Activated CD4-positive, CD25-positive, alpha-beta regulatory T cell treated with anti-CD3 and anti-CD28 coated beads, Interleukin-2, amount 50 U/mL, for 72 hours (primary cell): ENCODE measurements around the gene MAGI1.

Experiments
- DNase-seq: peaks from one replicate; pipeline ENCODE4 v3.0.0; 2021

The MAGI1 gene

DNA sequence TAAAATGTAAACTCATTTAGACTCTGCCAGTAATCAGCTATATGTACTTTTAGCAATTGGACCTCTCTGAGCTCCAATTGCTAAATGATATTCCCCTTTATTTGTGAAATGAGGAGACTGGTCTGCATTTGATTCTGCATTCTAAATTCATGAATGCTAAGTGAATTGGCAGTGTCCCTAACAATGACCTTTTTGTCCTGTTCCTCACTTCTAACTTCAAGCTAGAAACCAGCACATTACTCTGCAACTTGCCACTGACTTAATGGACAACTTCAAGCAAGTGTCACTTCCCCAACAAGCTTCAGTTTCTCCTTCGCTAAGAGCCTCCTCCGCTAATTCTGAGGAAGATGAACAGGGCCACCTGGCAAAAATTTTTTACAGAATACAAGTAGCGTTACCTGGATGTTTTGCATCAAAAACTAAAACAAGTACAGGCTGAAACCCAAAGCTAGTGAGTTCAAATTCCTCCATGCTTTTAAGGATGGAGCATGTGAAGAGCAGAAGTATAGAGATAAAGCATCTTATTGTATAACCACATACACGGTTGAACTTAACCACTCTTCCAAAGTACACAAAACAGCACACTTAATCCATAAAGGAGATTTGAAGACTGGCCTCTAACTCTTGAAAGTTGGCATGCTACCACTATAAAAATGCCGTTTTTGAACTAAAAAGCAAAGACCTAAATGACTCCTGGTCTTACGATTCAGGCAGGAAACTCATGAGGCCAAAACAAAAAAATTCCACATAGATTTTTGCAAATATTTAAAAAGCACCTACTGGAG lies 207.6 kb downstream of the MAGI1 start:
- DNase-seq, result no peak

DNA sequence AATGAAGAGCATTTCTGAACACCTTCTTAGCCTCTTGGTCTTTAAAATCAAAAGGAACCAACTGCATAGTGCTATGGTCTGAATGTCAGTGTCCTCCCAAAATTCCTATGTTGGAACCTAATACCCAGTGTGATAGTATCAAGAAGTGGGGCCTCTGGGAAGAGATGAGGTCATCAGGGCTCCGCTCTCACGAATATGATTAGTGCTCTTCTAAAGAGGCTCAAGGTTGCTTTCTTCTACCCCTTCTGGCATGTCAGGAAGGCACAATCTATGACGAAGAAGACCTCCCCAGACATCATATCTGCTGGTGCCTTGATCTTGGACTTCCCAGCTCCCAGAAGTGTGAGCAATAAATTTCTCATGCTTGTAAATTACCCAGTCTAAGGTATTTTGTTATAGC lies 209.5 kb downstream of the MAGI1 start:
- no peak for DNase-seq

DNA sequence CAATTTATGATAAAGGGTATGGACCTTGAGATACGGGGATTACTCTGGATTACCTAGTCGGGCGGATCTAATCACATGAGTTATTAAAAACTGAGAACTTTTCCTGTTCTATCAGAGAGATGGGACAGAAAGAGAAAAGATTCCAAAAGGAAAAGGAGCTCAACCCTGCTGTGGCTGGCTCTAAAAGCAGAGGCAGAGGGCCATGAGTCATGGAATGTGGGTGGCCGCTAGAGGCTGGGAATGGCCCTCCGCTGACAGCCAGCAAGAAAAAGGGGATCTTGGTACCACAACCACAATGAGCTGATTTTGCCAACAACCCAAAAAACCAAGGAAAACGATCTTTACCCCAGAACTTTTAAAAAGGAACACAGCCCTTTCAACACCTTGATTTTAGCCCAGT lies 210.0 kb downstream of the MAGI1 start:
- DNase-seq, result no peak

DNA sequence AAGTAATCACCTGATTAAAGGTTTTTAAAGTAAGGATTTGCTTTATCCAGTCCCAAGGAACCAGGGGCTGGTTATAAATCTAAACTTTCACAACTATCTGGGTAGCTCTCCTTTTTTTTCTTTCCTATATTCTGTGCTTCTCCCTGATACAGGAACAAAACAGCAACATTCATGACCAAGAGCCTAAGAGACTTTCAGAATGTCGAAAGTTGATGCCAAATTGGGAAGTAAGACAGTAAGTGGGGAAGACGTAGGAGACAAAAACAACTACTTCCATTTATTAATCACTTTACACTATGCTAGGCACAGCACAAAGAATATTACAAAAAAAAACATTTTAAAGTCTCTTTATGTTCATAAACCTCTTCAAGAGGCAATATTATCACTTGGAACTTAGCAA lies 211.6 kb downstream of the MAGI1 start:
- DNase-seq, result no peak

DNA sequence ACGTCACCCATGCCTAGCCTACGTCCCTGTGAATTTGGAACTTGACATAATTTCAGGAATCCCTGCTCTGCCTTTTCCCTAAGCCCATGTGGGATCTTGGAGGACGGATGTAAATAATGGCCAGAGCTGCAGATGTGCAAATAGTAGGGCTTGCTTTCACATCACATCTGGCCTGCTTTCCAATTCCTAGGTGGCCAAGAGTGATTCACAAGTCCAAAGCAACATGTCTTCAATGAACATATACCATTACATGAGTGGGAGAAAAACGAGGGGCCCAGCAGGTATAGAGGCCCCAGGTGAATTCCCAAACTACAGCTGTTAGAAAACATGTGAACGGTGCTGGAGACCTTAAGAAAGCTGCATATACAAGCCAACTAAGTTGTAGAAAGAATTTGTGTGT lies 214.6 kb downstream of the MAGI1 start:
- DNase-seq, result no peak

DNA sequence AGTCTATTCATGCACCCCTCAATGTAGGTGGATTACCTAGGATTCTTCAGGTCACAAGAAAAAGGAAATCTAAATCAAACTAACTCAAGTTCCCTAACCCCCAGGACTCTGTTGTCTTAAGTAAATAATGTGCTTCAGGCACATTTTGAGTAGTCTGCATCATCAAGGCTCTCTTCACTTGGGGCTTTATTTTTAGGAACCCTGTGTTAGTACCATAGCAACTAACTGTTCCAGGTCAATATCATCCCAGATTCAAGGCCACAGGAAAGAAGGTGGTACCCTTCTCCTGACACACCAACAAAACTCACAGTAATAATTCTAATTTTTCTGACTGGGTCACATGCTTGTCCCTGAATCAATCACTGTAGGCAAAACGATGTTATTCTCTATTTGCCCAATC lies 218.1 kb downstream of the MAGI1 start:
- DNase-seq, result no peak

DNA sequence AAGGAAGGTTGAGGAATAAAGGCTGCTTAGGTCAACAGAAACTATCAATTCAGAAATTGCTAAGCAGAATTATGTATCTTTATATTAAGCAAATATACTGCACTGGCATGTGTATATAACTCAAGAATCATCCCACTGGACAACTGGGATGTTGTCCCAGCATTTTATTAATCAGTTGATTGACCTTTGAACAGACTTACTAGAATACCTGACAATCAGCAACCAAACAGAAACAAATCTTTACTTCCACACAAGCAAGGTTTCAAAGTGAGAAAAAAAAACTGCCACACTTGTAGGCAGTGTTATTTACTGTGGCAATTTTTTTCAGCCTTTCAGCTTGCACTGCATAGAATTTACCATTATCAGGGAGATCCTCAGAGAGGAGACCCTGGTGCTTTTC lies 218.8 kb downstream of the MAGI1 start:
- no peak for DNase-seq

DNA sequence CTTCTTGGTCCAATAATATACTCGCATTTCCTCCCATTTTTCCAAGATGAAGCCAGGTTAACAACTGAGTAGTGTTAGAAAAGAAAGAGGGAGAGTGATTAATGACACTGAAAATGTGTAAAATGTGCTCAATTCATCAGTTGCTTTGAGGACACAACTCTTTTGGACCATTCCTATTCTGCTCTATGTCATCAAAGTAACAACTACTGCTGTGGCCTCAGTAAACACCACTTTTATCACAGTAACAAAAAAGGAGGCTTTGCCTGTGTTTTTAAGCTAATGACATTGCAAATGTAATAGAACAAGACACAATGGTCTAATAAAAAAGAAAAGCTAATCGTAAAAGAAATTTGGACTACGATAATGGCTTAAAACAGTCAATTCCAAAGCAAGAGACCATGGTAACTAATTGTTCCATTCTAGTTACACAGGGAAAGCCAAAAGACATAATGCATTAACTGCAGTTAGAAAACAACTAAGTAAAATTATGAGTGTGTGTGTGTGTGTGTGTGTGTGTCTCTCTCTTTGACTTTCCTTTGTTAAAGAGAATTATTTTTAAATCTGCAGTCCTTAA lies 221.1 kb downstream of the MAGI1 start:
- no peak for DNase-seq

DNA sequence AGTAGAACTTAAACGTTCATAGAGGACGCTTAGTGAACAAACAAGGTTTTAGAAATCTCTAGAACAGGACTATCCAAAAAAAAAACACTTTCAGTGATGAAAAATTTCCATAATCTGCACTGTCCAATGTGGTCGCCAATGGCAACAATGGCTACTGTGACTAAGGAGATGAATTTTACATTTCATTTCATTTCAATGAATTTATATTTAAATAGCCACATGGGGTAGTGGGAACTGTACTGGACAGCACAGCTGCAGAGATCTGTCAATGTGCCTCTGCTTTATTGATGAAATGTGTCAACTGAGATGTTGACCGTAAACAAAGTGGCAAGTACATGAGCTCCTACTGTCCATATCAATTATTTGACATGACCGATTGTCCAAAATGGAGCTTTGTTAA lies 222.5 kb downstream of the MAGI1 start:
- no peak for DNase-seq

DNA sequence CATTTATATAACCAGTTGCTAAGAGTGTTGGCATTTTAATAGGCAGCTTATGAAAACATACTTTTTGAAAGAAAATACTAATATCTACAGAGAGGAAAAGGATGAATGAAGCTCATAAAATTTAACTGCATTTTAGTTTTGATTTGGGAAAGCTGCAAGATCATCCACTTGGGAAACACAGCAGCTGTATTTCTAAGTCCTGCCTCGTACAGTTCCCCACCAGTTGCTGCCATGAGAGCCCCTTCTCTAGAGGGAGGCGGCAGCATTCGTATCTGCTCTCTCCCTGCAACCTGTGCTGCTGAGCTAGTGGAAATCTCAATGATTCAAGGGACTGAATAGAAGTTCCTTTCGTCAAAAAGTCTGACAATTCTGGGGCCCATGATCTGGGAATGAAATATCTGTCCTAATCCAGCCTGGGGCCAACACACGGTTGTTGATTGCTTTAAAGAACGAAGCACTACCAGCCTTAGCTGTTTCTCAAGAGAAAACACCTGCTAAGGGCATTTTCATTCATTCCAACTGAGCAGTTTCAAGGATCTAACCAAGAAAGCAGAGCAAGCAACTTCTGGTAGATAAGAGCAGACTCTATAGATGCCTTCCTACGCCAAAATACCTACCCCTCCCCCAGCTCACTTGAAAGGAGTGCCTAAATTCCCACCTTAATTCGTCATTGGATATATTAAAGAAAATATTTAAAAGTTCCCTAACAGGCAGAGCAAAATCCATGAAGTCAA lies 223.7 kb downstream of the MAGI1 start:
- no peak for DNase-seq

DNA sequence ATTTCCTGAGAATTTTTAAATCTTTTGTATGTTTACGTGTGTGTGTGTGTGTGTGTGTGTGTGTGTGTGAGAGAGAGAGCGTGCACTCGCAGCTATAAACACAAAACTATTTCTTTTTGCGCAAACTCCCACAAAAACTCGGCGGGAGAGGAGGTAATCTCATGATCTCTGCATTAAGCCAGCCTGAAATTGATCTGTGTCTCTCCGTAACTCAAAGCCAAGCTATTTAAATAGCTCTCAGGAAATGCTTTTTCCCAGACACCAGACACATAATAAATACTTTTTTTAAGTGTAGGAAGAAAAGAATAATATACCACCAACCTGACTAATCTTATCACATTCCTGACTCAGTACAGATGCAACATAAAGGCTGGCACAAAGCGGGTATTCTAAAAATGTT lies 226.8 kb downstream of the MAGI1 start:
- no peak for DNase-seq

DNA sequence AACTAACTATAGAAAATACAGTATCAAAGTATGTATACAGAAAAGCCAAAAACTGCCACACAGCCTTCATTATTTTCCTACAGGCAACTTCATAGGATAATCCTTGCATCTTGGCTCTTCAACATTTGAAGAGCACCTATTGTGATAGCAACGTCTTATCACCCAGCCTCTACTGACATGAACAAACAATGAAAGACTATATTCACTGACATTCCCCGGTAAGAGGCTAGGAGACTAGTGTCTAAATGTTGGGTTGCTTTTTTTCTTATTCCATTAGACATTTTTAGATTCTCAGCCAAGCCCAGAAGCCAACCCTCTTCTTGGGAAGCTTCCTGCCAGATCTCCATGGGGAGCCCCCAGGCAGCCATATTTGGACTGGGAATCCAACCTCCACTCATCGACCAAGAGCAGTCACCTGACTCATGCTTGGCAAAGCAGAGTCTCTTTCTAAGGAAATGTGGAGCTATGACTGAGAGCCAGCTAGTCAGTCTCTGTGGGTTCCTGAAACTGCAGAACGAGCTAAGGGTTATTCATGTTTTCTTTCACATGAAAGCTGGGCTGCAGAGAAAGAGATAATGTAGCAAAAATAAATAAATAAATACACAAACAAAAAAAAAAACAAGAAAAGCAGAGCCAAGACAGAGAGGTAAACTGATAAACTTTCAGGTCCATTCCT lies 227.5 kb downstream of the MAGI1 start:
- no peak for DNase-seq

DNA sequence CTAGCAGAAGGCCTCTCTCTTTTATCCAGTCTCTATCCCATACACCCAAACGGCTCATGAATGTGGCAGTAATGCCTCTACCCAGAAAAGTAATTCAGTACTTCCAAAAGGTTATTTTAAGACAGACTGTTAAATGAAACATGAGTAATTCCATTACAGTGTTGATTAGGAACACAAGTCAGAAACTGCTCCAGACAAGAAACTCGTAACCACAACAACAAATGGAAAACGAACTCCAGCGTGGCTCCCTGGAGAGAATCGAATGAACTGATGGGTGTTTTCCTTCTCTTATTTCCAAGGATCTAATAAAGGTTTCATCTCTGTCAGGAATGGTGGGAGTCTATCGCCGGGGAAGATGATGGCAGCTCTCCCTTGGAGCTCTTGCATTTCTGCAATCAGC lies 228.4 kb downstream of the MAGI1 start:
- DNase-seq, result no peak

DNA sequence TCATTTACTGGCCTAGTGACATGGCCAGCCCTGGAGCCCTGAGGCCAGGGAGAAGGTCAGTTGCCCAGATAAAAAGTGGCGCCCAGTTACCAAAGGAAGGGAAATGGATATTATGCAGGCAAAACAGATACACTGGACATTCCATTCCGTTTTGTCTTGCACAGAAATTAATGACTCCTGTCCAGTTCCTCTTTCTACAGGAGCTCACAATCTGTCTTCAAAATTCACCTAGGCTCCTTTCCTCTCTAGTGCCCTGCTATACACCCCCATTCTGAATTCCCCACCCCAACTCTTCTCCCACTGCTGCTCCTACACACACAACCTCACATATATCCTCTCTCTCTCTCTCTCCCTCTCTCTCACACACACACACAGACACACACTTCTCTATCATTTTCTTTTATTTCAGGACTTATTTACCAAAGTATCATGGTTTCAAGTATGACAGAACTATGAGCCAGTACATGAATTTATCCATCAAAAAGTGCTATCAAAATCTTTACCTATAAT lies 229.0 kb downstream of the MAGI1 start:
- no peak for DNase-seq

DNA sequence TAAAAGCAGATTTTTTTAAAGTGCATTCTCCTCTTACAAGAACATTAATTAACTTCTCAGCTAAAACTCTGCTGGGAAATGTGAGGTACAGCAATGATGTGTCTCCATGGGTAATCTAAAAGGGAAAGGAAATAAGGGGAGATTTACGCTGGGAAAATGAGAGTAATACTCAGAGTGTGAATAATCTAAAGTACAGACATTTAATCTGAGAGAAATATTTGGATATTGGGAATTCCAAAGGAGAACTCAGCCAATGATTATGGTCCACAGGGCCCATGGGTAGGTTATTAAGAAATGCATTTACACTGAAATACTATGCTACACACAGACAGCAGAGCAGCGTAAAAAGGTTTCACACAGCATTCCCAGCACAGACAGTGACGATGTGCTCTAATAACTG lies 229.9 kb downstream of the MAGI1 start:
- no peak for DNase-seq

DNA sequence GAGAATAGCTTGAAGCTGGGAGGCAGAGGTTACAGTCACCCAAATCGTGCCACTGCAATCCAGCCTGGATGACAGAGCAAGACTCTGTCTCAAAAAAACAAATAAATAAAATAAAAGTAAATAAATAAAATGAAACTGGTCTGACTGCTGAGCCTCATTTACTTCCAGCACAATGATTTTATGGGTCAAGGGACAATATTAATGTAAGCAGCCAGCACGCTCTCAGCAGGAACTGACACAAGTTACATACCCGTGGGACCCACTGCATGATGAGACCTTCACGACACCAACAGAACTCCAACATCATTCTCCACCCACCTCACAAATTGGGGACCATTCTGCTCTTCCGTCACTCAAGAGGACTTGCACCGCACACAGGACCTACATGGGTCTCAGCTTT lies 230.3 kb downstream of the MAGI1 start:
- DNase-seq, result no peak

DNA sequence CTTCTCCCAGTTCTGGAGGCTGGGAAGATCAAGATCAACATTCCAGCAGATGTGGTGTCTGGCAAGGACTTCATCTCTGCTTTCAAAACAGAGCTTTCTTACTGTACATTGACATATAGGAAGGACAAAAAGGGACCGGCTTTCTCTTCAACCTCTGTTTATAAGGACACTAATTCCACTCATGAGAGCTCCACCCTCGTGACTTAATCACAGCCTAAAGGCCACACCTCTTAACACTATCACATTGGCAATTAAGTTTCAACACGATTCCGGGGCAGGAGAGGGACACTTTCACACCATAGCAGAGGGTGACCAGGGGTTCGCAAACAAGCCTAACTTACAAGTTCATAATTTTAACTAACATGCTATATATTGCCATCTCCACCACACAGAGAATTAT lies 231.5 kb downstream of the MAGI1 start:
- DNase-seq, result no peak

DNA sequence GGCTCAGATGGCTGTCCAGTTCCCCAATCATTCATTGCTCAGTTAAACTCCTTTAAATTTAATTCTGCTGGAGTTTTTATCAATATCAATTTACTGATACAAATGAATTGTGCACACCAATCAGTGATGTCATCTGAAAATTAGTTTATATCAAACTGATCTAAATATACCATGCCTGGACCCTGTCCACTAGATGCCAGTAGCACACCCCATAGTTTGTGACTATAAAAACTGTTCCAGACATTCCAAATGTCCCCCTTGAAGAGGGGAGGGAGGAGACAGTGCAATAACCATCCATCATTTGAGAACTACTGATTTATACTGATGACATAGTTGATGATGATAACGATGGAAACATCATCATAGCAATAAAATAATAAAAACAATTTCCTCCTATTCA lies 232.1 kb downstream of the MAGI1 start:
- DNase-seq, result no peak

DNA sequence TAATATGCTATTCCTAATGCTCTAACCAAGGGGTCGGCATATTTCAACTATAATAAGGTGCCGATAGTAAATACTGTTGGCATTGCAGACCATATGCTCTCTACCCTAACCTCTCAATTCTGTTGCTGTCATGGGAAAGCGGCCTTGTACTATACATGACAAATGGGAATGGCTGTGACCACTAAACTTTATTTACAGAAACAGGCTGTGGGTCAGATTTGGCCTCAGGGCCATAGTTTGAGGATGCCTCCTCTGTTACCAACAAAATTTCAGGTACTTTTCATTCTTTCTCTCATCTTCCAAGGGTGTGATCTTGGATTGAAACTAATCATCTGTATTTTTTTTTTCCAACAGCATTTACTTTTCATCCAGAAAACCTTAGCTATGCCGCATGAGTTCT lies 242.0 kb downstream of the MAGI1 start:
- DNase-seq, result no peak

DNA sequence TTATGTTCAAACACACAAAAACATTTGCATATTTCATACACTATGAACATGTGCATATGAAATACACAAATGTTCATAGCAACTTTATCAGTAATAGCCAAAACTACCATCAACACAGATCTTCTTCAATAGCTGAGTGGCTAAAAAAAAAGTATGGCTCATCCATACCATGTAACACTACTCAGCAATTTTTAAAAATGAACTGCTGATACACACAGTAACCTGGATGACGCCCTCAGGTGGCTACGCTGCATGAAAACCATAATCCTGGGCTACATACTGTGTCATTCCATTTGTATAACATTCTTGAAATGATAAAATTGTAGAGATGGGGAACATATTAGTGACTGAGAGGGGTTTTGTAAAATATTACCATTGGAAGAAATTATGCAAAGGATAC lies 243.6 kb downstream of the MAGI1 start:
- DNase-seq, result no peak

DNA sequence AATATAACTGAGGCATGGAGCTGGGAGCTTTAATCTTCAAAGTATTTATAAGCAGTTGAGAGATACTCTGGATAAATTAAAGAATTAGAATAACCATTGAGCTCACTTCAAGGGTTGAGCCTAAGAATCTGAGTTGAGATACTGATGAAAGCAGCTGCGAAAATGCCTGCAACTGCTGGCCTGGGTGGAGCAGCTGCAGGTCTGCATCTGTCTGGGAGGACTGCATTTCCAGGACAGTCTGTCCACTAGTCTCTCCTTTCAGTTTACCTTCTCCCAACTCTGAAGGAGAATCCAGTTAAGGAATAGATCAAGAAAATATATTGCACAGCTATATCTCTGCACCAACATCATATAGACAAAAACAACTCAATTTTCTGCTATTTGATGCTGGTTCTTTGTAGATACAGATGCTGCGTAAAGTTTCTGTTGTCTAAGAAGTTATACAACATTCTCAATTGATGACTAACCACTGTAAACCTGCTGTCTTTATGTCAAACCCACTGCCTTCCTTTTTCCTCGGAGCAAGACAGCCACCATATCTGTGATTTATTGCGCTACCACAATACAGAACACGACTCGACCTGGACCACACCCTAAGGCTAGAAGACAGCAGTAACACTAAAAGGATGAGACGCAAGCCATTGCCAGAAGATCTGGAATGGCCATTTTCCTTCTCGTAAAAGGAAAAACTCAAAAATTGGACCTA lies 245.1 kb downstream of the MAGI1 start:
- no peak for DNase-seq

DNA sequence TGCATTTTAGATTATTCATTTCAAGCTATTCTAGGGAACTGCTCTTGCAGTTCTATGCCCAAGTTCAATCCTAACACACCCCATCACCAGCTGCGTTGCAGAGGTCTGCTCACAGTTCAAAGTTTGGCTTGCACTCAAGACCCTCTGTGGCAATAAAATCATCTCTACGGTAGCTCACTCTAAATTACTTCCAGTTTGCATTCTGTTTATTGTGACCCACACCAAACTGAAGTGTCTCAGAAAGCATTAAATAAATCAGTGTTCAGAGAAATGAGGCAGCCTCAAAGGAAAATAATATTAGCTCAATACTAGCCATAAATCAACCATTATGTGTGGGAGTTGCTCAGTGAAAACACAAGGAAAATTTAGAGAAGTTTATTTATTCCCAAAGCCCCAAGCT lies 250.3 kb downstream of the MAGI1 start:
- no peak for DNase-seq

DNA sequence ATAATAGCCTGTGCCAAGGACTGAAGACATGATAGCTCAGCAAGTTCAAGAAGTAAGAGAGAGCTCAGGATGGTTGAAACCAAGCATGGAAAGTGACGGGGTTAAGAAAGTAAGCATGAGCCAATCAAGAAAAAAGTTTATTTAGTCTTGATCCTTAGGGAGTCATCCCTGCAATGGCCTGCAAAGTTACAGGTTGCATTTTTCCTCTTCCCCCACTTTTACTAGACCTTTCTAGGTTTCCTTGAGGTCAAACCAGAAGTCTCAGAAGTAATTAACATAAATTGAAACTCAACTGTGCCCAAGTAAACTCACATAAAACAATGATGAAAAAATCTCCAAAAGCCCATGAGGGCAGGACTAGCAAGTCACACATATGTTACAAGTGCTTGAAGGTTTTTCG lies 250.9 kb downstream of the MAGI1 start:
- no peak for DNase-seq
